ENCODE measurements around the gene GOLGB1.
"Not testable (repeated sequence)": the region's sequence is repeated elsewhere in the genome, so short reads cannot be mapped to it uniquely, and the experiment has no call there.

The GOLGB1 gene, protein sequence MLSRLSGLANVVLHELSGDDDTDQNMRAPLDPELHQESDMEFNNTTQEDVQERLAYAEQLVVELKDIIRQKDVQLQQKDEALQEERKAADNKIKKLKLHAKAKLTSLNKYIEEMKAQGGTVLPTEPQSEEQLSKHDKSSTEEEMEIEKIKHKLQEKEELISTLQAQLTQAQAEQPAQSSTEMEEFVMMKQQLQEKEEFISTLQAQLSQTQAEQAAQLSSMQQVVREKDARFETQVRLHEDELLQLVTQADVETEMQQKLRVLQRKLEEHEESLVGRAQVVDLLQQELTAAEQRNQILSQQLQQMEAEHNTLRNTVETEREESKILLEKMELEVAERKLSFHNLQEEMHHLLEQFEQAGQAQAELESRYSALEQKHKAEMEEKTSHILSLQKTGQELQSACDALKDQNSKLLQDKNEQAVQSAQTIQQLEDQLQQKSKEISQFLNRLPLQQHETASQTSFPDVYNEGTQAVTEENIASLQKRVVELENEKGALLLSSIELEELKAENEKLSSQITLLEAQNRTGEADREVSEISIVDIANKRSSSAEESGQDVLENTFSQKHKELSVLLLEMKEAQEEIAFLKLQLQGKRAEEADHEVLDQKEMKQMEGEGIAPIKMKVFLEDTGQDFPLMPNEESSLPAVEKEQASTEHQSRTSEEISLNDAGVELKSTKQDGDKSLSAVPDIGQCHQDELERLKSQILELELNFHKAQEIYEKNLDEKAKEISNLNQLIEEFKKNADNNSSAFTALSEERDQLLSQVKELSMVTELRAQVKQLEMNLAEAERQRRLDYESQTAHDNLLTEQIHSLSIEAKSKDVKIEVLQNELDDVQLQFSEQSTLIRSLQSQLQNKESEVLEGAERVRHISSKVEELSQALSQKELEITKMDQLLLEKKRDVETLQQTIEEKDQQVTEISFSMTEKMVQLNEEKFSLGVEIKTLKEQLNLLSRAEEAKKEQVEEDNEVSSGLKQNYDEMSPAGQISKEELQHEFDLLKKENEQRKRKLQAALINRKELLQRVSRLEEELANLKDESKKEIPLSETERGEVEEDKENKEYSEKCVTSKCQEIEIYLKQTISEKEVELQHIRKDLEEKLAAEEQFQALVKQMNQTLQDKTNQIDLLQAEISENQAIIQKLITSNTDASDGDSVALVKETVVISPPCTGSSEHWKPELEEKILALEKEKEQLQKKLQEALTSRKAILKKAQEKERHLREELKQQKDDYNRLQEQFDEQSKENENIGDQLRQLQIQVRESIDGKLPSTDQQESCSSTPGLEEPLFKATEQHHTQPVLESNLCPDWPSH (N-terminal part only)

DNA sequence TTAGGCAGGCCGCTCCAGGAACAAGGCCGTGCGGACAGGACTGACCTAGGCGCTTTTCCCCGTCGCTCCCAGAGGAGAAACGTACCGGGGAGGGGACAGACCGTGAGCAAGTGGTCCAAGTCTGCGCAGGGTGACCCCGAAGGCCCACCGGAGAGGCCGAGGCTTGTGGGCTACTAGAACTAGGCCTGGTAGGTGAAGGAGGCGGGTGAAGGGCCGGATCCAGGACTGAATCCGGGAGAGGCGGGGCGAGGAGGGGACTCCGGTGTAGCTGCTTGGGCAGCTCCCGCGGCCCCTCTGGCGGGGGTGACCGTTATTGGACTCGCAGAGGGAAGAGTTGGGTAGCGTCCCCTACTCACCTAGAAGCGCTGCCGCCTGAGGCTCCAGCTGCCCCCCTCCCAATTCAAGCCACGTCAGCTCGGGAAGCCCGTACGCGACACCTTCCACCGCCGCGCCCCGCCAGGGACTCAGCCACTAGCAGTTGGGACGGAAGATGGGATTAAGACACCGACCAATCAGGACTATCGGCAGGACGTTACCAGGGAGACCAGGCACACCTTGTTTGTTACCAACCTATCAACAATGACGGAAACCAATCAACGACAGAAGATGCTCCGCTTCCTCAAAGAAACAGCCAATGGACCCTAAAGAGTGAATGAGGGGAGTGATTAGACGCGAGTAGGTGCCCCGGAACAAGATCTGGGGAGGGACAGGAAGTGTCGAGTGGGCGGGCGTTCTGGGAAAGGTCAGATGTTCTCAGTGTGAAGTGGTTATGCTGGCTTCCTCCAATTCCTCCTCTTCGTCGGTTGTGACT is at the start of gene GOLGB1:
Gene GOLGB1, minus strand, starts transcription at position 466 of the 811 bp plus-strand sequence. CDS start 18,770 bp downstream, outside the sequence.
- H3K36me3 ChIP-seq (ENCODE audit: control insufficient read depth, insufficient read depth, low read length, severe bottlenecking), result no peaks in the 10 kb centered on the region
- H3K4me1 ChIP-seq (ENCODE audit: control insufficient read depth, insufficient read depth, low read length), result peaks cover 25% of the 10 kb centered on the region
- peak within 1 kb of the TSS; percentile 96 for H3K4me3 ChIP-seq (ENCODE audit: low read length)
- DNase-seq (ENCODE audit: low read depth), result peak; percentile 99
- H3K9ac ChIP-seq (ENCODE audit: low read length), result peak within 1 kb of the TSS; percentile 98
- H3K9me3 ChIP-seq (ENCODE audit: control insufficient read depth, low read length), result no peaks in the 10 kb centered on the region
- H3K27me3 ChIP-seq (replicated peaks; ENCODE audit: control insufficient read depth, insufficient read depth, low read length), result no peaks in the 10 kb centered on the region

GRCh38 chr3:121796970-121797369 is 47.4 kb upstream of the GOLGB1 start:
- no peak overlapping the region for H3K4me3 ChIP-seq (ENCODE audit: low read length)
- peaks cover 25% of the 10 kb centered on the region for H3K36me3 ChIP-seq (ENCODE audit: control insufficient read depth, insufficient read depth, low read length, severe bottlenecking)
- no peaks in the 10 kb centered on the region for H3K27me3 ChIP-seq (replicated peaks; ENCODE audit: control insufficient read depth, insufficient read depth, low read length)
- no peak overlapping the region for H3K9ac ChIP-seq (ENCODE audit: low read length)
- H3K4me1 ChIP-seq (ENCODE audit: control insufficient read depth, insufficient read depth, low read length), result no peaks in the 10 kb centered on the region
- no peaks in the 10 kb centered on the region for H3K9me3 ChIP-seq (ENCODE audit: control insufficient read depth, low read length)
- no peak for DNase-seq (ENCODE audit: low read depth)

- DNase-seq (ENCODE audit: low read depth), result no peak
- H3K36me3 ChIP-seq (ENCODE audit: control insufficient read depth, insufficient read depth, low read length, severe bottlenecking), result peaks cover 45% of the 10 kb centered on the region
- no peak overlapping the region for H3K9ac ChIP-seq (ENCODE audit: low read length)
- no peaks in the 10 kb centered on the region for H3K4me1 ChIP-seq (ENCODE audit: control insufficient read depth, insufficient read depth, low read length)
- H3K9me3 ChIP-seq (ENCODE audit: control insufficient read depth, low read length), result no peaks in the 10 kb centered on the region
- no peak overlapping the region for H3K4me3 ChIP-seq (ENCODE audit: low read length)
- no peaks in the 10 kb centered on the region for H3K27me3 ChIP-seq (replicated peaks; ENCODE audit: control insufficient read depth, insufficient read depth, low read length)
Observed at GRCh38 chr3:121794264-121794983, 44.9 kb upstream of the GOLGB1 start.

DNA sequence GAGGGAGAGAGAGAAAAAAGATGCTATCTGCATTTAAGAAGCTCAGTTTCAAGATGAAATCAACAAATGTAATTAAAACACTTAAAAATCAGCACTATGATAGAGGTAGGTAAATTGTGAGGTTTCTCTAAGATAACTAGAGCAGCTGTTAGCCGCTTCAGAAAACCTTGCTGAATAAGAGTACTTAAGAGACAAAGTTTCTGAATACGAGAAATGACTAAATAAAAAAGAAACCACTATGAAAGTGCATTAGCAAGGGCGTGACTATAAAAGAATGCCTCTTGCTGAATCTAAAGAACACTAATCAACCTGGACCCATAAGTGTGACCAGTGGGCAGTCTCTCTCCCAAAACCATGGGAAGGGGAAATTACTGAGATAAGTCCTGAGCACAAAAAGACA is 43.5 kb upstream of the GOLGB1 start:
- H3K9me3 ChIP-seq (ENCODE audit: control insufficient read depth, low read length), result no peaks in the 10 kb centered on the region

GRCh38 chr3:121786485-121786884 is 36.9 kb upstream of the GOLGB1 start:
- H3K4me3 ChIP-seq (ENCODE audit: low read length), result no peak overlapping the region
- peaks cover 64% of the 10 kb centered on the region for H3K36me3 ChIP-seq (ENCODE audit: control insufficient read depth, insufficient read depth, low read length, severe bottlenecking)
- no peak for DNase-seq (ENCODE audit: low read depth)
- no peaks in the 10 kb centered on the region for H3K27me3 ChIP-seq (replicated peaks; ENCODE audit: control insufficient read depth, insufficient read depth, low read length)
- no peak overlapping the region for H3K9ac ChIP-seq (ENCODE audit: low read length)
- H3K9me3 ChIP-seq (ENCODE audit: control insufficient read depth, low read length), result no peaks in the 10 kb centered on the region
- peaks cover 2% of the 10 kb centered on the region for H3K4me1 ChIP-seq (ENCODE audit: control insufficient read depth, insufficient read depth, low read length)

More for the DNA sequence above, 43.5 kb upstream of the GOLGB1 start:
- H3K4me3 ChIP-seq (ENCODE audit: low read length), result no peak overlapping the region
- peaks cover 59% of the 10 kb centered on the region for H3K36me3 ChIP-seq (ENCODE audit: control insufficient read depth, insufficient read depth, low read length, severe bottlenecking)
- no peak overlapping the region for H3K9ac ChIP-seq (ENCODE audit: low read length)
- DNase-seq (ENCODE audit: low read depth), result no peak
- no peaks in the 10 kb centered on the region for H3K4me1 ChIP-seq (ENCODE audit: control insufficient read depth, insufficient read depth, low read length)
- no peaks in the 10 kb centered on the region for H3K27me3 ChIP-seq (replicated peaks; ENCODE audit: control insufficient read depth, insufficient read depth, low read length)

GRCh38 chr3:121782784-121783183 is 33.2 kb upstream of the GOLGB1 start:
- not testable (repeated sequence) for H3K4me3 ChIP-seq (ENCODE audit: low read length); DNase-seq (ENCODE audit: low read depth); H3K4me1 ChIP-seq (ENCODE audit: control insufficient read depth, insufficient read depth, low read length); H3K27me3 ChIP-seq (replicated peaks; ENCODE audit: control insufficient read depth, insufficient read depth, low read length); H3K9ac ChIP-seq (ENCODE audit: low read length); H3K9me3 ChIP-seq (ENCODE audit: control insufficient read depth, low read length)
- peaks cover 60% of the 10 kb centered on the region for H3K36me3 ChIP-seq (ENCODE audit: control insufficient read depth, insufficient read depth, low read length, severe bottlenecking)

DNA sequence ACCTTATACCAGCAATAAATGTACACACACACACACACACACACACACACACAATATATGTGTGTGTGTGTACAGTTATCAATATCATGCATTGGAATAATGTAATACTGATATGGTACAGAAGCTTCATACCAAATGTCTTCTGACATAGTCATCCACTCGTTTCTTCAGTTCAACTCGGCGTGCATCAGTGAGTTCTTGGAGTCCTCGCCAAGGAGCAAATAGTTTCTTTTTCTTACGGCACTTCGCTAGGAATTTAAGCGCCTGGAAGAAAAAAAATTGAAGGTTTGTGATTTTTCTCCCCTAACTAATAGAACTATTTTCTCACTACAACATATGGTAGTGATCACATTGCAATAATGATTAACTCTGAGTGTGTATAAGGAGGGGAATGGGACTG is 32.1 kb upstream of the GOLGB1 start:
- Histone ChIP-seq H3K36me3 (ENCODE audit: control insufficient read depth, insufficient read depth, low read length, severe bottlenecking) (peaks cover 61% of the 10 kb centered on the region), H3K4me3 (ENCODE audit: low read length) (no peak overlapping the region), H3K9ac (ENCODE audit: low read length) (no peak overlapping the region), H3K27me3 (replicated peaks; ENCODE audit: control insufficient read depth, insufficient read depth, low read length) (no peaks in the 10 kb centered on the region), H3K4me1 (ENCODE audit: control insufficient read depth, insufficient read depth, low read length) (no peaks in the 10 kb centered on the region), H3K9me3 (ENCODE audit: control insufficient read depth, low read length) (no peaks in the 10 kb centered on the region)
- no peak for DNase-seq (ENCODE audit: low read depth)

GRCh38 chr3:121775095-121775494 is 25.6 kb upstream of the GOLGB1 start:
- H3K27me3 ChIP-seq (replicated peaks; ENCODE audit: control insufficient read depth, insufficient read depth, low read length); DNase-seq (ENCODE audit: low read depth); H3K9me3 ChIP-seq (ENCODE audit: control insufficient read depth, low read length); H3K9ac ChIP-seq (ENCODE audit: low read length); H3K4me1 ChIP-seq (ENCODE audit: control insufficient read depth, insufficient read depth, low read length); H3K4me3 ChIP-seq (ENCODE audit: low read length): not testable (repeated sequence)
- H3K36me3 ChIP-seq (ENCODE audit: control insufficient read depth, insufficient read depth, low read length, severe bottlenecking), result peaks cover 63% of the 10 kb centered on the region

DNA sequence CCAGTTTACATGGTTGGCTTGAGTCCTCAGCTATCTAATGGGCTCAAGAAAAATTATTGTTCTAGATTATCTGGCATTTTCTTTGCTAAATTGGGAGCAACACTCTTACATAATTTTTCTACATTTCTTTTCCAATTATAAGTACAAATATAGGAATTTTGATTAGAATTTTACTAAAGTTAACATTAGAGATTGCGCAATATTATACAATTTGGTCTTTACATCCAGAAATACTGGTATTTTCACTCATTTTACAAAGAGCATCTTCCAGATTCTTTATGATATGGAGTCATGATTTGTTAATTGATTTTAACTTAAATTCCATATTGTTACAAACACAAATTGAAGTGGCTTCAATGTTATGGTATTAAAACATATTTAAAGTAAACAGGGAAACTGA is 19.7 kb upstream of the GOLGB1 start:
- Histone ChIP-seq H3K9ac (ENCODE audit: low read length) (no peak overlapping the region), H3K27me3 (replicated peaks; ENCODE audit: control insufficient read depth, insufficient read depth, low read length) (no peaks in the 10 kb centered on the region), H3K9me3 (ENCODE audit: control insufficient read depth, low read length) (no peaks in the 10 kb centered on the region), H3K4me3 (ENCODE audit: low read length) (no peak overlapping the region), H3K4me1 (ENCODE audit: control insufficient read depth, insufficient read depth, low read length) (no peaks in the 10 kb centered on the region), H3K36me3 (ENCODE audit: control insufficient read depth, insufficient read depth, low read length, severe bottlenecking) (peaks cover 26% of the 10 kb centered on the region)
- DNase-seq (ENCODE audit: low read depth), result no peak

DNA sequence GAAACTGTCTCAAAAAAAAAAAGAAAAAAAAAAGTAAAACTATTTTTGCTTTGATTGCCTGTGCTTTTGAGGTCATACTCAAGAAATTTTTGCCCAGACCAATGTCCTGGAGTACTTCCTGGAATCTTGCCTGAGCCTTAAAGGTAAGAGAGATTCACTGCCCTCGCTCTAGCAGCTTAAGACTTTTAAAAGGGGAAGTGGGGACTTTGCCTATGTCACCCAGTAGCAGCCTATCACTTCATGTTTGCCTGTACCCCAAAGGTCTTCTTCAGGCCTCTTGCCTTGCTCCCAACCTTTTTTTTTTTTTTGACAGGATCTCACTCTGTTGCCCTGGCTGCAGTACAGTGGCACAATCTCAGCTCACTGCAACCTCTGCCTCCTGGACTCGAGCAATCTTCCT is 18.9 kb upstream of the GOLGB1 start:
- Histone ChIP-seq H3K36me3 (ENCODE audit: control insufficient read depth, insufficient read depth, low read length, severe bottlenecking) (peaks cover 26% of the 10 kb centered on the region), H3K4me3 (ENCODE audit: low read length) (no peak overlapping the region), H3K4me1 (ENCODE audit: control insufficient read depth, insufficient read depth, low read length) (no peaks in the 10 kb centered on the region), H3K9me3 (ENCODE audit: control insufficient read depth, low read length) (no peaks in the 10 kb centered on the region), H3K27me3 (replicated peaks; ENCODE audit: control insufficient read depth, insufficient read depth, low read length) (no peaks in the 10 kb centered on the region), H3K9ac (ENCODE audit: low read length) (no peak overlapping the region)
- no peak for DNase-seq (ENCODE audit: low read depth)
